Bronchial epithelial cell (primary cell): ENCODE measurements around the gene PCGF1. TPM values are rescaled to one million over a fixed set of nuclear protein-coding genes. Genes with fewer than 3 reads are reported as not detected.

Experiments used
- DNase-seq: peaks from one replicate; pipeline ENCODE4 v3.0.0-alpha.2; 2010; ENCODE audit warnings: low read depth
- FAIRE-seq: peaks from 2 replicates; lab custom pipeline; 2011; peaks lifted over from hg19 to GRCh38; lab: Jason Lieb, UNC
- H3K27me3 ChIP-seq: 2 replicates; pipeline ENCODE4 v1.5.1; 2011; ENCODE audit warnings: low read length; ENCODE audit not compliant: control insufficient read depth, insufficient read depth
- H3K36me3 ChIP-seq: 2 replicates; pipeline ENCODE4 v1.5.1; 2011; ENCODE audit warnings: low read length; ENCODE audit not compliant: control insufficient read depth, insufficient read depth
- H3K4me3 ChIP-seq: 2 replicates; pipeline ENCODE4 v1.5.1; 2011; ENCODE audit warnings: mild to moderate bottlenecking, low read depth, low read length, control low read depth
- CTCF ChIP-seq: IDR thresholded peaks from 2 replicates; pipeline ENCODE4 v1.5.1; 2011; ENCODE audit warnings: mild to moderate bottlenecking, moderate library complexity, low read length, control low read depth, inconsistent platforms; ENCODE audit not compliant: insufficient read depth, severe bottlenecking
- total RNA-seq: library from RNA; depleted of rRNA; stranded (reverse); fragments of >200 nt; gene quantifications from 2 replicates; pipeline ENCODE4 v1.2.1, GENCODE V29; 2014

Gene PCGF1
- total RNA-seq, 1 donor from 2014 or later: 35.5 TPM

GRCh38 chr2:74548900-74549826 is 41.7 kb upstream of the PCGF1 start:
- peak; percentile 40 for DNase-seq
- TF ChIP-seq CTCF: no peak
- H3K27me3 ChIP-seq: no peaks in the 10 kb centered on the region
- peak overlapping the region; percentile 52 for H3K4me3 ChIP-seq
- H3K36me3 ChIP-seq: no peaks in the 10 kb centered on the region
- FAIRE-seq: no peak

DNA sequence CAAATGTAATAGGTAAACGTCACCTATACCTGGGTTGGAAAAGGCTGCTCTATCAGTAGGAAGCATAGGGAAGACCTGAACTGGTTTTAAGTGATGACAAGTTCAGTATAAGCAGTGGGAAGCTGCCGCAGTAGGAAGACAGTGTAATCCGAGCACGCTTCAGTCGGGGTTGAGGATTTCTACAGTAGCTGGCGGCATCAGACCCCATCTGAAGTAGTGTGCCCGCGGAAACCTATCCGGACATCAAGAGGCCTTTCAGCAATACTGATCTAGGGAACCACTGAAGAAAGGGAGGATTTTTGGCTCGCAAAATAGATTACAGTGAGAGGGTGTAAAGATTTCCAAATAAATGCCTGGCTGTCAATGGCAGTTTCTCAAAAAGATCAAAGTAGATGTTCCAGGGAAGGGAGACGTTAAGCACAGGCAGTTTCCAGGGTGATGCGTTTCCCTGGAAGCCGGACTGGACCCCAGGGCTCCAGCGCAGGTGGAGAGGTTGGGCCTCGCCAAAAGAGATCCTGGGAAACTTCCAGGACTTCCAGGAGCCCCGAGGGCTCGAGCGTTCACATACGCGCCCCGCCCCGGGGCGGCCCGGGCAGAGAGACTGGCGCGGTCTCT is 40.9 kb upstream of the PCGF1 start:
- Histone ChIP-seq H3K36me3 (no peaks in the 10 kb centered on the region), H3K27me3 (no peaks in the 10 kb centered on the region), H3K4me3 (peak overlapping the region; percentile 52)
- FAIRE-seq (no peak), DNase-seq (no peak)
- no peak for TF ChIP-seq CTCF

DNA sequence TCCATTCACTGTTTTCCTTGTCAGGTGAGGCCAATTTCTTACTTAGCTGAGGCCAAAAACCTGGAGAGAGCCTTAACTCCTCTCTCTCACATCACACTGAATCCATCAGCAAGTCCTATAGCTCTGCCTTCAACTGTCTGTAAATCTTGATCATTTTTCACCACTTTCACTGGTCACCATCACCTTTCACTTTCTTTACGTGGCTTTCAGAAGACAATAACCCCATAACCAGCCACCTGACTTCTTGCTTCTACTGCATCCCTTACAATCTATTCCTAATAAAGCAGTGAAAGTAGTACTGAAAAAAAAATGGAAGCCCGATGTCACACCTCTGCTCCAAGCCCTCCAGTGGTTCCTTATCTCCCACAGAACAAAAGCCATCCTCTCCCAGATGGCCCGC is 38.5 kb upstream of the PCGF1 start:
- no peak for TF ChIP-seq CTCF
- DNase-seq: no peak
- H3K36me3 ChIP-seq: no peaks in the 10 kb centered on the region
- FAIRE-seq: no peak
- H3K27me3 ChIP-seq: no peaks in the 10 kb centered on the region
- H3K4me3 ChIP-seq: no peak overlapping the region

- no peak for FAIRE-seq
- Histone ChIP-seq H3K36me3 (no peaks in the 10 kb centered on the region), H3K4me3 (no peak overlapping the region), H3K27me3 (no peaks in the 10 kb centered on the region)
- DNase-seq: peak; percentile 27
- peak; percentile 36 for TF ChIP-seq CTCF
Observed at GRCh38 chr2:74544634-74545033, 37.1 kb upstream of the PCGF1 start.

- DNase-seq (no peak), FAIRE-seq (no peak)
- Histone ChIP-seq H3K27me3 (no peaks in the 10 kb centered on the region), H3K36me3 (no peaks in the 10 kb centered on the region), H3K4me3 (no peak overlapping the region)
- no peak for TF ChIP-seq CTCF
Observed at GRCh38 chr2:74542978-74543377, 35.5 kb upstream of the PCGF1 start.
